Dedifferentiated amniotic fluid mesenchymal stem cell (primary cell): ENCODE data around the gene GALNT14.

ENCODE experiments used
- DNase-seq: peaks from one replicate; pipeline ENCODE4 v3.0.0-alpha.2; 2016; ENCODE audit errors: extremely low spot score

Gene GALNT14

DNA sequence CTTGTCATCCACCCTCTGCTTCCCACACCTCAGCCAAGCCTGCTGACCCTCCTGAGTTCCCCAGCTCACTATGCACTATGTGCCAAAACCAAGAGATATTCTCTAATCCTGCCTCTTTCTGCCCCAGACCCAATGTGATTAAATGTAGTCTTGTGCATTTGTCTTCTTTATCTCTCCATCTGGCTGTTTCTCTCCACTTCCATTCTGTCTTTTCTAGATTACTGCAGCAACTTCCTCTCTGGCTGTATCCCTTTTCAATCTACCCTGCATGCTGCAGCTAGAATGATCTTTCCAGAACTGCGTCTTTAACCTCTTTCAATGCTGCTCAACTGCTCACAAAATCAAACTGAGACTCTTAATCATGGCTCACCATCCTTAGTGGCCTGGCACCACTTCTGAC is 164.1 kb downstream of the GALNT14 start:
- no peak for DNase-seq

DNA sequence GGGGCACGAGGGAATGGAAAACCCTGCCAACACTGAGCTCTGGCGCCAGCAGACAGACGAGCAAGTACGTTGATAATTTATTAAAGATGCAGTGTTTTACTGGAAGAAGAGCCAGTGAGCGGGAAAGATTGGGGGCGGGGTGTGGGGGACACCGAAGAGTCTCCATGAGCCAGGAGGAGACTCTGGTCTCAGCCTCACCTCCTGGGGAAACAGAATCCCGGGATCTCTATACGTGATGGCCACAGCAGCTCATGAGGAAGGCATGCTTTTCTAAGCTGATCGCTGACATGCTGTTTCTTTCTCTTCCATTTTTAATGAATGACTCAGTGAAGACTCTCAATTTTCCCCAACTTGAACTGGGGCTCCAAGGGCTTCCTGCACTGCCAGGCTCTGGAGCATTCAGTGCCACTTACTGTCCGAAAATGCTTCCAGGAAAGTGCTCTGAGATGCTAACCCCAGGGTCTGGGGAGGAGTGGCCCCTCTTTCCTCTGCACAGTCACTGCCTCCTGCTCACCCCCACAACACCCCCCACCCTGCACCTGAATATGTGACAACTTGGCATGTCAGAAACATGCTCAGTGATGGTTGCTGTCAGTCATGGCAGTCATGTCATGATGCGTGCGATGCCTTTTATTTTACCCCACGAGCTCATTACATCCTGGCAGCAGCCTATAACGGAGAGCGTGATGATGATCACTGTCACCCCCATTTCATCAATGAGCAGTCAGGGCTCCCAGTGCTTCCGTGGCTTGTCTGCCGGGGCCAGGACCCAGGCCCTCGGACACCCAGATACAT is 166.8 kb downstream of the GALNT14 start:
- DNase-seq, result peak; percentile 18

DNA sequence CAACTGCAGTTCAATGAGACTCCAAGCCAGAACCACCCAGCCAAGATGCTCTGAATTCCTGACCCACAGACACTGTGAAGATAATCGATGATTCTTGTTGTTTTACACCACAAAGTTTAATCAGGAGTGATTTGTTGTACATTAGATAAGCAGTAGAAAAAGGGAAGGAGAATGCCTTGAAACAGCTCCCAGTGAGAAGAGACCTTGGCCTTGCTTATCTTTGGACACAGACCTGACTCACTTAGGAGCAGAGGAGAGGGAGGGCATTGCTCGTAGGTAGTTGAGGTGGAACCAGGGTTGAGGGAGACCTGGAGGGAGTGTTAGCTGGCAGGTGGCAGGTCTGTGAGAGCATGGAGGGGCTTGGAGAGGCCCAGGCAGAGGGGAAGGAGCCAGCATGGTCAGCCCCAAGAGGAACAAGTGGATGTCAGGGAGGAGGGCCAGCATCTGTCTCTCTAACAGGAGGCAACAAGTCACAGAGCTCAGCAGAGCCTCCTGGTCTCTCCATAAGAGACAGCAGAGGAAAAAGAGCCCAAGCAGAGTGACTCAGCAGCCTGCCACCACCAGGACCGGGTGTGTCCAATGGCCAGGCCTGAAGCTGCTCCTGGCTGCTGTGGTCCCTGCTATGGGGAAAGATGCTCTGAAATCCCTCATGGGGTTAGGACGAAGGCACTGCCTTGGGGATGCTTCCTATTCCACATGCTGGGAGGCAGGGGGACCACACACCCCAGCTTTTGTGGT is 169.4 kb downstream of the GALNT14 start:
- DNase-seq, result no peak

DNA sequence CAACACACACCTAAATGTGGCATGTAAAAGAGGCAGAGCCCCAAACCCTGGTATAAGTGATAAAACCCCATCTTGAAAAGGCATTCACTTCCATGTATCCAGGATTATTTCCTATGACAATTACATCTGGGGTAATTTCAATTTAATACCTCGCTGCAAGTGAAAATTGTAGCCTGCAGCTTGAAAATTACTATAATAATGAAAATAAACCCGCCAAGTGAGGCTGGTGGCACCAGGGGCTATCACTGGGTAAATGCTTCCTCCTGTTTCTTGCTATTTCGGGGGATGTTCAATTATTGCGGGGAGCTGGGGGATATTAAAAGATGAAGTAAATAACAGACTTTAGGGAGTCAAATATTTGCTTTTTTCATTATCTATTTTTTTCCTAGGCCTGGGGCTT is 171.5 kb downstream of the GALNT14 start:
- no peak for DNase-seq

DNA sequence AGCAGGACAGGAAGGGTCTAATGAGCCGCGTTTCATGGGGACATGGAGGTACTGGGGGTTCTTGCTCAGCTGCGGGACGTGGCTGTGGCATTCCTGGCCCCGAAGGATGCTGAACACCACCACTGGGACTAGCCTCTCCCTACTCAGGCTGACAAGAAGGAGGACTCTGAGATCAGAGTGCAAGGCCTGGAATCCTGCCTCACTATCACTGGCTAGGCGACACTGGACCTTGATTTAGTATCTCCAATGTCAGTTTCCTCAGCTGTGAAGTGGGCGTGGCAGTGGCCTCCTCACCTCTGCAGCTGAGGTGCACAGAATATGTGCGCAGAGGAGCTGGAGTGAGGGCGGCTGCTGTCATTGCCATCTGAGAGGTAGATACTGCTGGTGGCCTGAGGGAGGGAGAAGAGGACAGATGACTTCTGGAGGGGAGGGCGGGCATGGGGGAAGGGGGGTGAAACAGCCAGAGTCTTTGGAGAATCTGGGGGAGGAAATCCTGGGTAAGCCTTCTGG is 173.2 kb downstream of the GALNT14 start:
- DNase-seq, result no peak

DNA sequence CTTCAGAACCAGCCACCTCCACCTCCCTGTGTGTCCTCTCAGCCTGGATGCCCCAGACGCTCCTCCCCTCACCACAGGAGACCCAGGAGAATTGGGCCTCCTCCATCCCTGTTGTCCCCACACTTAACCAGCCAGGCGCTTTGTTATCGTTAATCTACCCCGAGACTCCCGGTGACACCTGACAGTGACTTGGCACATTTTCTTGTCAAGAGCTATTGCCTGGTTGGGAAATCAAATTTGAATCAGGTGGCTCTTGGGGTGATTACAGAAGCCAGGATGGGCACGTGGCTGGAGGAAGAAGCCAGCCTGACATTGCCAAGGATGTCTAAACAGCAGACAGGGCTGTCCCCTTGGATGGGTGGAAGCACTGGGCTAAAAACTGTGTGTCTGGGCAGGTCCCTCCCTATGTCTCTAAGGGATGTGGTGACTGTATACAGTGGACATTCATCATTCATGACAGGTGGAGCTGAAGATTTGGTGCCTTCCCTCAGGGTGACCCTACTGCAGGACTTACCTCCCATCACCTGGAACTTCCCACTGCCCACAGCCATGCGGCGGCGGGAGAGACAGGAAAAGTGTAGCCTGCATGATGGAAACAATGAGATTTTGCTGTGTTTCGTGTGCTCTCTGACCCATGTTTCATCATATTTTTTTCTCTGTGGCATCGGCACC is 173.8 kb downstream of the GALNT14 start:
- DNase-seq, result no peak

DNA sequence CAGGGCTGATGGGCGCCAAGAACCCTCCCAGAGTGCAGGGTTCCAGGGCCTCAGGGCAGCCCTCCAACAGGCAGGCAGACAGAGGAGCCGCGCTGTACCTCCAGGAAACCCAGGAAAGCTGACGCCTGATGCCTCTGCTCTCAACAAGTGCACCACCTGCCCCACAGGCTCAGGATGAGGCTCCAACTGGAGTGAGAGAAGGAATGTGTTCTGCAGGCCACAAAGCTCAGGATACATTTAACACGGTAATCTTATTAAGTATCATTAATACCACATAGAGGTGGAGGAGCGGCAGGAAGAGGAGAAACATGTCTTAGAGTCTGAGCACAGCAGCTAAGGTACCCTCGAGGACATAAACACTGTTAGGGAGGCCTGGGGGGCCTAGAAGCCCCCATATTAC is 175.1 kb downstream of the GALNT14 start:
- DNase-seq, result no peak

DNA sequence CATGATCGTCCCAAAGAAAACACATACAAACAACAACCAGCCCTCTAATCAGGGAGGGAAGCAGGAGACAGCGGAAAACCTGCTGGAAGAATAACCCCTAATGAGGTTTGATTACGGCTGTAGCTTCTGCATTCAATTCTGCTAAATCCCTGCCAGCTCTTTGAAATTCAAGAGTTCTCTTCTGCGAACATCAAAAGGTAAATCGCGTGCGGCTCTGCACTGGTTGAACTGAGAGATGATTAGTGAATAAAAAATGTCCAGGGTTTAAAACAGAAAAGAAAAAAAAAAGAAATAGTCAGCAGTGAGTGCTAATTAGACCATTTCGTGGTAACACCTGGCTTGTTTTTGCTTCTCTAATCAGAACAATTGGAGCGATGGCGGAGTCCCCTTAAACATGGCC is 178.0 kb downstream of the GALNT14 start:
- no peak for DNase-seq

DNA sequence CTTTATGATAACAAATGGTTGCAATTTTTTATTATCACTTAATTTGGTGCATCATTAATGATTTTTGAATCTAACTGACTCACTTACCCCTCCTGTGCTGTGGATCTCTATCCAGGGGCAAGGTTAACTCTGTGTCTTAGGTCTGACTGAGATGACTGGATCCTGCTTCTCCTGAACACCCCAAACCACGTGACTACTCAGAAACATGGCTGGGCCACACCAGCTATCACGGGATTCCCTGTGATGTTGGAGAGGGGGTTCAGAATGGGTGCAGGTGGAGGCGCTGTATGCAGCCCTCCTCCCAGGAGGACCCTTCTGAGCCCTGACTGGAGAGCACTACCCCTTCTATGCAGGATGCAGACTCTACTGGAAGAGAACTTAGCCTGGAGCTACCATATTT is 178.6 kb downstream of the GALNT14 start:
- DNase-seq, result no peak

DNA sequence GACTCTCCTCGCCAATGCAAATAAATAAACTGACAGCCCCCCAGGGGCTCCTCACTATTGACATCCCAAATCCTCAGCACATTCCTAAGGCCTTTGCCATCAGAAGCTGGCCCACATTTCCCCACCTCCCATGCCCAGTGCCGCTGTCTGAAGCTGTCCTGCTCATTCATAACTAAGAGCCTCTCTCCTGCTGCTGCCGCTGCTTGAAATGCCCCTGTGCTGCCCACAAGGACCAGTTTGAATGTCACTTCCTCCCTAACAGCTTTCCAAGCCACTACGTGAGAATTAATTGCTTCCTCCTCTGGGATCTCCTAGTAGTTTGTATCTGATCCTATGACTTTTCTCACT is 179.3 kb downstream of the GALNT14 start:
- no peak for DNase-seq

DNA sequence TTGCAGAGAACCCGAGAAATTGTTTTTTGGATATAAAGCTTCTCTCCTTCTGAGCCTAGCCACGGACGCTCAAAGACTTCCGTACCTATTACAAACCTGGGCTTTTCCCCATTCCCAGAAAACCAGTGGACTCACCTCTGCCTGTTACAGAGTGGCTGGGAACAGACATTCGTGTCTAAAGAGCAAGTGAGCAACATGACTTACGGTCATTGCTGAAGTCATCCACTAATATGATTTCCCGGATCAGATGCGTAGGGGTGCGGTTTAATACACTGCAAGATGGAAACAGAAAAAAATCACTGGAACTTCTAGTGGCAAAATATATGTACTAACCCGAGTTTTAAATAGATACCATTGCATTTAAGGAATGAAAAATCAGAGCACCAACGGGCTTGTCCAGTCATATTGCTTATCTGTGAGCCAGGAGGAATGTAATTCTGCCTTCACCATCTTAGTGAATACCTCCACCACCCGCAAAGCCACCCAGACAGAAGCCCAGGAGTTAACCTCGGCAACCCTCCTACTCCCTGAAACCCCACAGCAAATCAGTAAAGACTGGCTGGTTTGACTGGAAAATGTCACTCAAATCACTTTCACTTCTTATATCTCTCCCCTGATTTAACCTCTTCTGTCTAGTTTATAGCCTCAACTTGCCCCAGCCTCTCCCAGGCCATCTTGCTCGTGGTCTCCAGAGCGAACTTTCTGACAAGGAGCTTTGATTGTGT is 179.9 kb downstream of the GALNT14 start:
- DNase-seq, result no peak

DNA sequence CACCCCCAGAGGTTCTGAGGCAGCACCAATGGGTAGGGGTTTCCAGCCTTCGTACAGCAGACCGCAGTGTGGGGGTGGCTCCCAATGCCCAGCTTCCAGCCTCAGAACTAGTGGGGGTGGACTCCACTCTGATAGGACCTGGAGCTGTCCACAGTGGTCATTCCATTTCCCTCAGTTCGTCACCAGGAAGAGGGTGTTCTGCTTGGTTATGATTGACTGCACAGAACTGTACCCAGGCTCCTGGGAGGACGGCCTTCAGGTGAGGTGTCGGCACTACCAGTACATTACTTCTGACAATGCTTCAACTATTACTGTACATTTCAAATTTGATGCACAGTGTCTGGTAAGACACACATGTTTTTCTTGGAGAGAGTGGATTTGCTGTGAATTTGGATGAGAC is 180.6 kb downstream of the GALNT14 start:
- DNase-seq, result no peak

DNA sequence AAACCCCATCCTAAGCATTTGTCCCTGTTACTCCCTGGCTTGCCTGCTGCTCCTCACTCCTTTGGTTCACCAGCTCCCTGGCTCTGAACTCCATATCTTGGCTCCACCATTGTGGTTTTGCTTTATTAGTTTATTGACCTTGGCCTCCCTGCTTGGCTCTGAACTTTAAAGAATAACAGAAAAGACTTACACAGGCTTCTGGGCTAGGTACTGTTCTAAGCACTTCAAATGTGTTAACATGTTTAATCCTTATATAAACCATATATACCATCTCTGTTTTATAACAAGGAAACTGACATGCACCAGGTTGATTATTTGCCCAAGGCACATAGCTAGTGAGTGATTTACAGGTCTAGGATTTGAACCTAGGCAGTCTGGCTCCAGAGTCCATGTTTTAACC is 181.2 kb downstream of the GALNT14 start:
- no peak for DNase-seq

DNA sequence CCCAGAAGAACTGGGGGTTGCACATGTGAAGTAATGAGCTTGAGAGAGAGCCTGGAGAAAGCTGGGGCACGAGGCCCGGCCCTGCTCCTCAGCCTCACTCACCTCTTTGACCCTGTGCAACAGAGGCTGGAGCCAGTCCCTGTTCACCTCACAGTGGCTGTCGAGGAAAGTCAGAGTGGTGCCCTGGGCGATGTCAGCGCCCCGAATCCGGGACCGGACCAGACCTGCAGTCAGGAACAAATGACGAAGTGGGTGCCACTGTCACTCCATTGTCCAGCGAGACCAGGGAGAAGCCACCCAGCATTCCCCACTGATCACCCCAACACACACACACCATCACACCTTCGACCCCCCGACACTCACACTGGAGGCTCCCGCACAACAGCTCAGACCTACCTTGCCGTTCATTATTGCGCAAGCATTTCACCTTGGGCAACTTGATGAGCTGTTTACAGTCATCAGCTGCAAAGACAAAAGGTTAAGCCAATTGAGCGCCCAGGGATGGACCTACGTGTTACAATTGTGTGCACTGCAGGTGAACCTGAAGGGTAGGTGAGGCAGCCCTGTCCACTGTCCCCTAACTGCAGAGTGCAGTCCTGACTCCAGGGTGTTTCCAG is 182.6 kb downstream of the GALNT14 start:
- DNase-seq, result no peak

DNA sequence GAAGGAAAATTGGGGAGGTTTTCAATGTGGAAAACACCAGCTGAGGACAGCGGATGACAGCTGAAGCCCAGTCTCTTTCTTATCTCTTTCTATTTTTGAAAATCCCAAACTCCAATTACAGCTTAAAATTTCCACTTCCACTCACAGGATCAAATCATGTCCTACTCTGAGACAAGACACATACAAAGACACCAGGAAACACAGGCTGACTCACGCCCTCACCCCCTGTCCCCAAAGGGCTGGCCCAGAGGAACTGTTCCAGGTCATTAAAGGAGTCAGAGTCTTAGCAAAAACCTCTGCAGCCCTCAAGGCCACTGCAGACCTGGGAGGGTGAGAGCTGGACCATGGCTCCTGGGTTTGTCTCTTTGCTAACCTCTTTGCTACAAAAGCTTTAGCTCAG is 187.9 kb downstream of the GALNT14 start:
- DNase-seq, result no peak

DNA sequence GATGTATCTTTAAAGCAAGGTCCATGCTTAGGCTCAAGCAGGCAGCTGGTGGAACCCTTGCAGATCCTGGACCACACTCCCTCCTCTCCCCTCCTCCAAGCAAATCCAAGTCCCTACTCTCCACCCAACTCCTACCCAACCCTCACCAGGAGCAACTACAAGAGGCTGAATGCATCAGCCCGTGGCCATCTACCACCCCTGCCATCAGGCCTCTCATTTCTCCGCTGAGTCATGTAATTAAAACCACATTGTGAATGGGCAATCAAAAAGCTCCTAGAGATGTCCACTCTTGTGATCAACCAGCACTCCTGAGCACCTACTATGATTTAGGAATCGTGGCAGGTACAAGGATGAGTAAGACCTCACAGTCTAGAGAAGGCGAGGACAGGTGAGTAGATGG is 188.8 kb downstream of the GALNT14 start:
- DNase-seq, result no peak

DNA sequence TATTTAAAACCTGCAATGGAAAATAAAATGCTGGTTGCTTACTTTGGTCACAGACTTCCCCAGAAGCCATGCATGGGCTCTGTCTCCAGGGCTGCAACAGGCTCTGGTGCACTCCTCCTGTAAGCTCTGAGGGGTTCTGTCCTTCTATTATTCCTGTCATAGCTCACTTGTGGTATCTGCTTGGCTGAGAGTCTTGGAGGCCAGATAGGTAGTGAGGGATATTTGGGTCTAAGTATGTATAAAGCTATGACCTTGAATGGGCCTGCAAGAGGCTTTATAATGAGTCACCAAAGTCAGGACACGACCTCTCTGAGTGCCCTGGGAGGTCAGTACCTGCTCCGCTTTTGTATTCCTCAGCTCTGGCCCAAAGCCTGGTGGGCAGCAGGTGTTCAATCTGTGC is 189.4 kb downstream of the GALNT14 start:
- DNase-seq, result no peak

DNA sequence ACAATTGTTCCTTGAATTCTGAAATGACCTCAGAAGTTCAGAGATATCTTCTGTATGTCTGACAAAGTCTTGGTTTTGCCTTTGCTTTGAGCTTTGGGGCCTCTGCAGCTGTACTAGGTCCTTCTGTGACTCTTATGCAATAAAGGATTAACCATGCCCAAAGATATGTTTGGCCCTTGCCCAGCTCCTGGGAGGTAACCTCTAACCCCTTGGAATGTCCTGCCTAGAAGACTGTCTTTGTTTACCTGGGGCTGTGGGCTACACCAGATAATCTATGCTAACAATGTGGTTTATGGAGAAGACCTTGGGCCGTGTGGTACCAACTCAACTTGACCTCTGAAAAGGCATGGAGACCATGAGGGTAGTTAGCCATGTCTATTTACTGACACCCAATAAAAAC is 190.1 kb downstream of the GALNT14 start:
- DNase-seq, result no peak

DNA sequence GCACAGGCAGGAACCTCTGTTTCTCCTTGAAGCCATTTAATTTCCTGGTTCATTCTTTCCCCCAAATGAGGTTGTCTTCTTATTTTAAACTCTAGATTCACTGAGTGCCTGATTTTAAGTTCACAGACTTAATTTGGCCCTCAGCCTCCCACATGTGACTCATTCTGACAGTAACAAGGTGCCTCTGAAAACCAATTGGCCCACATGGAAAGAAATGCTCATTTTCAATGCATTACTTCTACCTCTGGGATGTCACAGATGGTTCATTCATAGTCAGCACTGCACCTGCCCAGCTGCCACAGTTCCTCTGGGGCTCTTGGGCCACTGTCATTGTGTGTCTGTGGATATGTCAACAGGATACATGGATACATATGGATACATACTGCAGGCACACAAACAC is 190.6 kb downstream of the GALNT14 start:
- DNase-seq, result no peak

DNA sequence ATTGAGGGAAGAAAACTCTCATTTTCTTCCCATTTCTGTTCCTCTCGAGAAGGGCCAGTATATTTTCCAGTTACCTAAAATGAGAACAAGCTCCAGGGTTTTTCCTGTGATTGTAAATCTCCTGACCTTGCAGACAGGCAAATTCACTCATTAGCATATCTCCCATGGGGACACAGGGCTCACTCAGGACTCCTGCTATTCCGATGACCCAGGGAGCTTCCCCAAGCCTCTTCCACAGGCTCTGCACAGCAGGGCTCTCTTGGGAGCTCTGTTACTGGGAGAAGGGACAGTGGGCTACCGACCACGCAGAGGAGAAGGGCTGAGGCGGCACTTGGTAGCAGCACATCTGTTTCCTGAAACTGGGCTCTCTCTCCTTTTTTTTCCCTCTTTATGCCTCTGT is 195.8 kb downstream of the GALNT14 start:
- DNase-seq, result no peak

DNA sequence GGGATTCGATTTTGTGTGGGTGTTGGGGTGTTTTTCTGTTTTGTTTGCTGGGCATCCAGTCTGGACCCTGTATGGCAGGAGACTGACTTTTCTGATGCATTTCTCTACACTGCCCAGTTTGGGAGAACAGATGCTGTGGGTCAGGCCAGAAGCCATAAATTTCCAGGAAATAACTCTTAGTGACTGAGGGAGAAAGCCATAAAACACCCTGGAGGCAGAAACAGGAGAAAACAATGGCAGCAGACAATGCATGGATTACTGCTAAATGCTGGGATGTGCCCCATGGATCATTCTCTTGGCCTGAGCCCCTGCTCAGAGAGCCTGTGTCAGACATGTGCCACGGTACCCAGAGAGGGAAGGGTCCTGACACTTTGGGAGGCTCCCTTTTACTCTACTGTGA is 197.4 kb downstream of the GALNT14 start:
- DNase-seq, result no peak

DNA sequence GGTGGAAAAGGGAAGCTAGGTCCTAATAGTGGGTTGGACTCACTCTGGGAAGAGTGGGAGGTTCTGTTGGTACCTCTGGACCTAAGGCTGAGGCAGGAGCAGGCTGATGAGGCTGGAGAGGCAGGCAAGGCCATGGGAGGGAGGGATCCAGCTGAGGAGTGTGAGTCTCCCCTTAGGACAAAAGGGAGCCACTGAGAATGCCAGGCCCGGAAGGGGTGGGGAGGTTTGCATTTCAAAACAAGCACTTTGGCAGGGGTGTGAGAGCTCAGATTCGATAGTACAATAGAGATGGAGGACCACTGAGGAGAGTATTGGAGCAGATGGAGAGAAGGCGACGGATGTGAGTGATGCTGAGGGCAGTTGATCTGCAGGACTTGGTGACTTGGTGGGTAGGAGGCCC is 198.9 kb downstream of the GALNT14 start:
- no peak for DNase-seq
